ENCODE data around the gene SCUBE2. TPM values are rescaled to one million over a fixed set of nuclear protein-coding genes. Genes with fewer than 3 reads are reported as not detected.
"Not testable (repeated sequence)": the region's sequence is repeated elsewhere in the genome, so short reads cannot be mapped to it uniquely, and the experiment has no call there.

The SCUBE2 gene
- total and polyA plus RNA-seq, 2 donors, result 2.1 to 2.5 TPM

GRCh38 chr11:8980485-8980884, 110.9 kb downstream of the SCUBE2 start:
- no peak overlapping the region for H3K27ac ChIP-seq (ENCODE audit: low read depth in 1 of 2, low read length in 1 of 2)
- no peaks in the 10 kb centered on the region for H3K4me1 ChIP-seq (ENCODE audit: control insufficient read depth in 2 of 2, insufficient read depth in 2 of 2, low read length in 2 of 2)
- no peak overlapping the region for H3K4me3 ChIP-seq (ENCODE audit: low read length in 2 of 2)
- 95% methylated on average over 3 of the region's 3 CpGs for WGBS
- H3K9me3 ChIP-seq (ENCODE audit: control insufficient read depth in 2 of 2, insufficient read depth in 1 of 2, low read length in 1 of 2), result no peaks in the 10 kb centered on the region
- no peaks in the 10 kb centered on the region for H3K27me3 ChIP-seq (ENCODE audit: control insufficient read depth in 2 of 2, insufficient read depth in 1 of 2, low read length in 1 of 2)
- no peak for DNase-seq (ENCODE audit: low read depth in 6 of 9, low spot score in 9 of 9)
- H3K36me3 ChIP-seq (ENCODE audit: control insufficient read depth in 2 of 2, insufficient read depth in 2 of 2, low read length in 1 of 2), result no peaks in the 10 kb centered on the region

- H3K36me3 ChIP-seq (ENCODE audit: control insufficient read depth in 2 of 2, insufficient read depth in 2 of 2, low read length in 1 of 2); H3K9me3 ChIP-seq (ENCODE audit: control insufficient read depth in 2 of 2, insufficient read depth in 1 of 2, low read length in 1 of 2); DNase-seq (ENCODE audit: low read depth in 6 of 9, low spot score in 9 of 9); H3K4me3 ChIP-seq (ENCODE audit: low read length in 2 of 2); H3K27ac ChIP-seq (ENCODE audit: low read depth in 1 of 2, low read length in 1 of 2); H3K4me1 ChIP-seq (ENCODE audit: control insufficient read depth in 2 of 2, insufficient read depth in 2 of 2, low read length in 2 of 2); H3K27me3 ChIP-seq (ENCODE audit: control insufficient read depth in 2 of 2, insufficient read depth in 1 of 2, low read length in 1 of 2): not testable (repeated sequence)
- 99% methylated on average over 5 of the region's 7 CpGs for WGBS
Observed at GRCh38 chr11:8979365-8979764, 112.0 kb downstream of the SCUBE2 start.

DNA sequence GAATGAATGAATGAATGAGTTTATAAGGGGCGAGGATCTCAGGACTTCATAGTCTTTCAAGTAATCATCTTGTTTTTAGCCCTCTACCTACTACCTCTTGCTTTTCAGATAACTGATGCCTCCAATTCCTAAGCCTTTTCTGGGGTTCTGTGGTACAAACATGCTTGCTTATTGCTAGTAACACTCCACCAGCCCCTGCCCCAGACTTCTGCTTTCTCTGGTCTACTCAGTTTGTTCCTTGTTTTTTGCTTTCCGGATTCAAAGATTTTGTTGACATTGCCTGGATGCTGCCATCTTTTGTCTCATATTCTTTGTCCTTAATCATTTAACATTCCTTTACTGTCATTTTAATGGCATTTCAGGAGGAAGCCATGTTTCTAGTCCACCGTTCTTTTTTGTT, 118.3 kb downstream of the SCUBE2 start:
- Histone ChIP-seq H3K27ac (ENCODE audit: low read depth in 1 of 2, low read length in 1 of 2) (no peak overlapping the region), H3K36me3 (ENCODE audit: control insufficient read depth in 2 of 2, insufficient read depth in 2 of 2, low read length in 1 of 2) (no peaks in the 10 kb centered on the region), H3K27me3 (ENCODE audit: control insufficient read depth in 2 of 2, insufficient read depth in 1 of 2, low read length in 1 of 2) (no peaks in the 10 kb centered on the region), H3K9me3 (ENCODE audit: control insufficient read depth in 2 of 2, insufficient read depth in 1 of 2, low read length in 1 of 2) (no peaks in the 10 kb centered on the region), H3K4me1 (ENCODE audit: control insufficient read depth in 2 of 2, insufficient read depth in 2 of 2, low read length in 2 of 2) (no peaks in the 10 kb centered on the region), H3K4me3 (ENCODE audit: low read length in 2 of 2) (no peak overlapping the region)
- no peak for DNase-seq (ENCODE audit: low read depth in 6 of 9, low spot score in 9 of 9)
- WGBS, result 89% methylated on average over 3 of the region's 3 CpGs

DNA sequence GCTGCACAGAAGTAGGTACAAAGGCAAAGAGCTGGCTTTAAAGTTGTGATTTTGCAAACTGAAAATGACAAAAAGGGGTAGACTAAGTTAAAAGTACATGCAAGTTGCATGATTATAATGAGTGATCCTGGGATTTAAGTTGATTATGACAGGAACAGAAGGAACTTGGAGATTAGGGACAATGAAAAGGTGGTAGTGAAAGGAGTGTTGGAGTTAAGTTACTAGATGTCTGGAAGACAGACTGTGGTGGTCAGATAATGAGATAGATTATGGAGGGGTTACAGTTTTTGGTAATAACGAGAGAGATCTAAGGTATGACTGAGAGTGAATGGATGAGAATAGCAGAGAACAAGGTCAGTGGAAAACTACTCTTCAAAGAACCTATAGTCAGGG, 119.5 kb downstream of the SCUBE2 start:
- Histone ChIP-seq H3K27me3 (ENCODE audit: control insufficient read depth in 2 of 2, insufficient read depth in 1 of 2, low read length in 1 of 2) (no peaks in the 10 kb centered on the region), H3K36me3 (ENCODE audit: control insufficient read depth in 2 of 2, insufficient read depth in 2 of 2, low read length in 1 of 2) (no peaks in the 10 kb centered on the region), H3K9me3 (ENCODE audit: control insufficient read depth in 2 of 2, insufficient read depth in 1 of 2, low read length in 1 of 2) (no peaks in the 10 kb centered on the region), H3K27ac (ENCODE audit: low read depth in 1 of 2, low read length in 1 of 2) (no peak overlapping the region), H3K4me1 (ENCODE audit: control insufficient read depth in 2 of 2, insufficient read depth in 2 of 2, low read length in 2 of 2) (no peaks in the 10 kb centered on the region), H3K4me3 (ENCODE audit: low read length in 2 of 2) (no peak overlapping the region)
- DNase-seq (ENCODE audit: low read depth in 6 of 9, low spot score in 9 of 9), result no peak
- 98% methylated on average over 1 of the region's 1 CpG for WGBS

DNA sequence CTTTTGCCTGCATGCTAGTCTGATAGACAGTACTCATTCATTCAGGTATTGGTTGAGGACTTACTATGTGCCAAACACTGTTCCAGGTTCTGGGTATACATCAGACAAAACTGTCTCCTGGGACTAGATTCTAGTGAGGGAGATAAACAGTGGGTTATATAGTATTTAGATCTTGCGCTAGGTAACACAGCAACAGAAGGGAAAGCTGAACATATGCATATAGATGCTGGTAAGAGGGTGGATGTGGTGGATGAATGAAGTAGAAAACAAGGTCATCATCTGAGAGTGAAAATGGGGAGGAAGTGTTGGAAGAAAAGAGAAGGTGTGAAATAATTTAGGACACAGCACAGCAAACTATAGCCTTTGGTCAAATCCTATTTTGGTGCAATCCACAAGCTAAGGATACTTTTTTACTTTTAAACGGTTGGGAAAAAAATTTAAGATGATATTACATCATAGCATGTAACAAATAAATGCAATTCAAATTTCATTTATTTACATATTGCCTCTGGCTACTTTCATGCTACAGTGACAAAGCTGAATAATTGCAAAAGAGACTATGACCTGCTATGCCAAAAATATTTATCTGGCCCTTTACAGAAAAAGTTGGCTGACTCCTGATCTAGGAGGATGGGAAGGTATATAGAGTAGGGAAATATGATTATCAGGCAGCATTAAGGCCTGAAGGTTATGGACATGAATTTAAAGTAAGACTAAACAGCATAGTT, 120.0 kb downstream of the SCUBE2 start:
- 97% methylated on average over 2 of the region's 2 CpGs for WGBS
- no peak overlapping the region for H3K4me3 ChIP-seq (ENCODE audit: low read length in 2 of 2)
- H3K27ac ChIP-seq (ENCODE audit: low read depth in 1 of 2, low read length in 1 of 2), result no peak overlapping the region
- H3K36me3 ChIP-seq (ENCODE audit: control insufficient read depth in 2 of 2, insufficient read depth in 2 of 2, low read length in 1 of 2), result no peaks in the 10 kb centered on the region
- H3K9me3 ChIP-seq (ENCODE audit: control insufficient read depth in 2 of 2, insufficient read depth in 1 of 2, low read length in 1 of 2), result no peaks in the 10 kb centered on the region
- no peaks in the 10 kb centered on the region for H3K27me3 ChIP-seq (ENCODE audit: control insufficient read depth in 2 of 2, insufficient read depth in 1 of 2, low read length in 1 of 2)
- no peaks in the 10 kb centered on the region for H3K4me1 ChIP-seq (ENCODE audit: control insufficient read depth in 2 of 2, insufficient read depth in 2 of 2, low read length in 2 of 2)
- DNase-seq (ENCODE audit: low read depth in 6 of 9, low spot score in 9 of 9), result no peak

Other genes with a start within 250 kb of the SCUBE2 start
- 16.2 TPM for gene AKIP1, start 180.4 kb downstream of the SCUBE2 start, total RNA-seq
- 22.6 TPM for gene AKIP1, start 180.4 kb downstream of the SCUBE2 start, polyA plus RNA-seq
- gene C11orf16, start 158.7 kb downstream of the SCUBE2 start, total RNA-seq, result 2.9 TPM
- 3.8 TPM for gene C11orf16, start 158.7 kb downstream of the SCUBE2 start, polyA plus RNA-seq
- gene ASCL3, start 148.6 kb downstream of the SCUBE2 start, total RNA-seq, result not detected
- 2.9 TPM for gene ASCL3, start 148.6 kb downstream of the SCUBE2 start, polyA plus RNA-seq
- gene TMEM9B, start 127.2 kb downstream of the SCUBE2 start, total RNA-seq, result 29.7 TPM
- 57.5 TPM for gene TMEM9B, start 127.2 kb downstream of the SCUBE2 start, polyA plus RNA-seq
- 1.2 TPM for gene NRIP3, start 87.6 kb downstream of the SCUBE2 start, total RNA-seq
- 0.80 TPM for gene NRIP3, start 87.6 kb downstream of the SCUBE2 start, polyA plus RNA-seq
- 45.8 TPM for gene DENND5A, start 173.8 kb upstream of the SCUBE2 start, total RNA-seq
- 34.6 TPM for gene DENND5A, start 173.8 kb upstream of the SCUBE2 start, polyA plus RNA-seq
- 24.9 TPM for gene TMEM41B, start 223.0 kb upstream of the SCUBE2 start, total RNA-seq
- 36.6 TPM for gene TMEM41B, start 223.0 kb upstream of the SCUBE2 start, polyA plus RNA-seq

Data from thymus (tissue), 11 donors.